ENCODE data around the gene TSPO2. TPM values are rescaled to one million over a fixed set of nuclear protein-coding genes. Genes with fewer than 3 reads are reported as not detected.

The TSPO2 gene
- total RNA-seq, 2 experiments from 2014 or later: not detected

- no peaks in the 10 kb centered on the region for H3K27me3 Mint-ChIP-seq (ENCODE audit: low read depth)
- CTCF ChIA-PET: interaction anchor here (0.6 to 3.1 kb wide), 30 partner anchors 9 to 697 kb away, joined by 3 to 37 read pairs (median 4); partner anchors contain the start of genes NFYA, OARD1, TSPO2 and UNC5CL
- DNase-seq: no peak
- H3K36me3 Mint-ChIP-seq (ENCODE audit: low read depth): no peaks in the 10 kb centered on the region
- intact Hi-C loops (cut with micrococcal nuclease): loop anchor here (2.0 to 5.0 kb wide), 3 partner anchors 44 to 1046 kb away; partner anchors contain the start of genes NFYA and OARD1
- H3K4me1 Mint-ChIP-seq (ENCODE audit: low read depth): peaks cover 17% of the 10 kb centered on the region
- peak overlapping the region; percentile 80 for H3K4me3 Mint-ChIP-seq
- H3K27ac Mint-ChIP-seq: peak overlapping the region; percentile 62
- H3K9me3 Mint-ChIP-seq: no peaks in the 10 kb centered on the region
Measured at GRCh38 chr6:41028561-41029412, 13.5 kb upstream of the TSPO2 start.

GRCh38 chr6:41032830-41033229 is 9.4 kb upstream of the TSPO2 start:
- Mint-ChIP-seq H3K4me3 (no peak overlapping the region), H3K4me1 (ENCODE audit: low read depth) (peaks cover 8% of the 10 kb centered on the region), H3K27me3 (ENCODE audit: low read depth) (no peaks in the 10 kb centered on the region), H3K36me3 (ENCODE audit: low read depth) (no peaks in the 10 kb centered on the region), H3K27ac (no peak overlapping the region), H3K9me3 (no peaks in the 10 kb centered on the region)
- CTCF ChIA-PET: interaction anchor here (0.6 to 2.2 kb wide), 2 partner anchors 12 to 35 kb away, joined by 3 to 4 read pairs; no protein-coding TSS in a partner anchor
- no peak for DNase-seq
- intact Hi-C loops (cut with micrococcal nuclease): no loop called here

- Mint-ChIP-seq H3K27ac (no peak overlapping the region), H3K36me3 (ENCODE audit: low read depth) (no peaks in the 10 kb centered on the region), H3K27me3 (ENCODE audit: low read depth) (no peaks in the 10 kb centered on the region), H3K4me1 (ENCODE audit: low read depth) (peaks cover 5% of the 10 kb centered on the region), H3K9me3 (no peaks in the 10 kb centered on the region), H3K4me3 (no peak overlapping the region)
- intact Hi-C loops (cut with micrococcal nuclease): no loop called here
- CTCF ChIA-PET: interaction anchor here (0.8 kb wide), 1 partner anchor 34 kb away, joined by 3 read pairs; no protein-coding TSS in a partner anchor
- no peak for DNase-seq
Measured at GRCh38 chr6:41033776-41034175, 8.5 kb upstream of the TSPO2 start.

GRCh38 chr6:41036186-41036585 is 6.1 kb upstream of the TSPO2 start:
- no peak for DNase-seq
- Mint-ChIP-seq H3K27ac (no peak overlapping the region), H3K36me3 (ENCODE audit: low read depth) (no peaks in the 10 kb centered on the region), H3K4me3 (no peak overlapping the region), H3K9me3 (no peaks in the 10 kb centered on the region), H3K27me3 (ENCODE audit: low read depth) (no peaks in the 10 kb centered on the region), H3K4me1 (ENCODE audit: low read depth) (peaks cover 3% of the 10 kb centered on the region)
- intact Hi-C loops (cut with micrococcal nuclease): no loop called here
- CTCF ChIA-PET: interaction anchor here (0.6 to 4.9 kb wide), 4 partner anchors 9 to 32 kb away, joined by 3 to 37 read pairs (median 4); no protein-coding TSS in a partner anchor

GRCh38 chr6:41036601-41037000 is 5.7 kb upstream of the TSPO2 start:
- DNase-seq: no peak
- no peak overlapping the region for H3K4me3 Mint-ChIP-seq
- CTCF ChIA-PET: interaction anchor here (0.6 to 4.9 kb wide), 5 partner anchors 9 to 32 kb away, joined by 3 to 37 read pairs (median 4); no protein-coding TSS in a partner anchor
- H3K9me3 Mint-ChIP-seq: no peaks in the 10 kb centered on the region
- H3K27ac Mint-ChIP-seq: no peak overlapping the region
- H3K4me1 Mint-ChIP-seq (ENCODE audit: low read depth): peaks cover 3% of the 10 kb centered on the region
- H3K36me3 Mint-ChIP-seq (ENCODE audit: low read depth): no peaks in the 10 kb centered on the region
- no peaks in the 10 kb centered on the region for H3K27me3 Mint-ChIP-seq (ENCODE audit: low read depth)
- intact Hi-C loops (cut with micrococcal nuclease): no loop called here

GRCh38 chr6:41037107-41037900 is 5.0 kb upstream of the TSPO2 start:
- H3K27me3 Mint-ChIP-seq (ENCODE audit: low read depth): no peaks in the 10 kb centered on the region
- no peak overlapping the region for H3K4me3 Mint-ChIP-seq
- intact Hi-C loops (cut with micrococcal nuclease): no loop called here
- no peak overlapping the region for H3K27ac Mint-ChIP-seq
- H3K36me3 Mint-ChIP-seq (ENCODE audit: low read depth): peaks cover 1% of the 10 kb centered on the region
- no peak for DNase-seq
- CTCF ChIA-PET: interaction anchor here (0.5 to 4.9 kb wide), 6 partner anchors 9 to 328 kb away, joined by 3 to 37 read pairs (median 4); no protein-coding TSS in a partner anchor
- H3K4me1 Mint-ChIP-seq (ENCODE audit: low read depth): peaks cover 3% of the 10 kb centered on the region
- H3K9me3 Mint-ChIP-seq: no peaks in the 10 kb centered on the region

GRCh38 chr6:41038205-41038604 is 4.1 kb upstream of the TSPO2 start:
- H3K4me3 Mint-ChIP-seq: no peak overlapping the region
- intact Hi-C loops (cut with micrococcal nuclease): no loop called here
- H3K4me1 Mint-ChIP-seq (ENCODE audit: low read depth): peaks cover 3% of the 10 kb centered on the region
- H3K36me3 Mint-ChIP-seq (ENCODE audit: low read depth): peaks cover 1% of the 10 kb centered on the region
- no peak for DNase-seq
- H3K9me3 Mint-ChIP-seq: no peaks in the 10 kb centered on the region
- CTCF ChIA-PET: interaction anchor here (1.0 to 4.9 kb wide), 6 partner anchors 8 to 23 kb away, joined by 3 to 37 read pairs (median 6); no protein-coding TSS in a partner anchor
- no peak overlapping the region for H3K27ac Mint-ChIP-seq
- no peaks in the 10 kb centered on the region for H3K27me3 Mint-ChIP-seq (ENCODE audit: low read depth)

- peak; percentile 76 for DNase-seq
- Mint-ChIP-seq H3K27me3 (ENCODE audit: low read depth) (no peaks in the 10 kb centered on the region), H3K9me3 (no peaks in the 10 kb centered on the region), H3K4me1 (ENCODE audit: low read depth) (peaks cover 3% of the 10 kb centered on the region), H3K36me3 (ENCODE audit: low read depth) (peaks cover 1% of the 10 kb centered on the region), H3K27ac (no peak within 1 kb of the TSS), H3K4me3 (no peak within 1 kb of the TSS)
- CTCF ChIA-PET: interaction anchor here (0.6 to 4.9 kb wide), 22 partner anchors 8 to 745 kb away, joined by 3 to 37 read pairs (median 4); no protein-coding TSS in a partner anchor
- intact Hi-C loops (cut with micrococcal nuclease): loop anchor here (1.0 kb wide), 1 partner anchor 33 kb away; no protein-coding TSS in a partner anchor
Measured at GRCh38 chr6:41039060-41039998, 2.9 kb upstream of the TSPO2 start, which contains the start of gene UNC5CL. UNC5CL (minus strand) TSS chr6:41039221; CDS start chr6:41035074, 4,147 bp downstream.

- Mint-ChIP-seq H3K27ac (no peak overlapping the region), H3K36me3 (ENCODE audit: low read depth) (peaks cover 1% of the 10 kb centered on the region), H3K4me3 (no peak overlapping the region), H3K9me3 (no peaks in the 10 kb centered on the region), H3K27me3 (ENCODE audit: low read depth) (no peaks in the 10 kb centered on the region), H3K4me1 (ENCODE audit: low read depth) (peaks cover 3% of the 10 kb centered on the region)
- intact Hi-C loops (cut with micrococcal nuclease): no loop called here
- DNase-seq: peak; percentile 54
- CTCF ChIA-PET: interaction anchor here (0.8 to 4.9 kb wide), 18 partner anchors 9 to 279 kb away, joined by 3 to 37 read pairs (median 4); no protein-coding TSS in a partner anchor
Measured at GRCh38 chr6:41040101-41040939, 1.9 kb upstream of the TSPO2 start.

GRCh38 chr6:41040940-41041536 is 1.2 kb upstream of the TSPO2 start:
- Mint-ChIP-seq H3K27ac (no peak overlapping the region), H3K27me3 (ENCODE audit: low read depth) (no peaks in the 10 kb centered on the region), H3K4me3 (no peak overlapping the region), H3K4me1 (ENCODE audit: low read depth) (peaks cover 3% of the 10 kb centered on the region), H3K9me3 (no peaks in the 10 kb centered on the region), H3K36me3 (ENCODE audit: low read depth) (peaks cover 1% of the 10 kb centered on the region)
- DNase-seq: no peak
- CTCF ChIA-PET: interaction anchor here (1.0 to 2.3 kb wide), 3 partner anchors 13 to 26 kb away, joined by 3 to 17 read pairs (median 5); no protein-coding TSS in a partner anchor
- intact Hi-C loops (cut with micrococcal nuclease): no loop called here
